ENCODE measurements around the gene VPS8. TPM values are rescaled to one million over a fixed set of nuclear protein-coding genes. Genes with fewer than 3 reads are reported as not detected.

VPS8 gene
- total RNA-seq, 3 donors from 2014 or later (not counting 1 experiment from before 2014, with no cell fraction given), result 89.3 to 127 (median 115) TPM

DNA sequence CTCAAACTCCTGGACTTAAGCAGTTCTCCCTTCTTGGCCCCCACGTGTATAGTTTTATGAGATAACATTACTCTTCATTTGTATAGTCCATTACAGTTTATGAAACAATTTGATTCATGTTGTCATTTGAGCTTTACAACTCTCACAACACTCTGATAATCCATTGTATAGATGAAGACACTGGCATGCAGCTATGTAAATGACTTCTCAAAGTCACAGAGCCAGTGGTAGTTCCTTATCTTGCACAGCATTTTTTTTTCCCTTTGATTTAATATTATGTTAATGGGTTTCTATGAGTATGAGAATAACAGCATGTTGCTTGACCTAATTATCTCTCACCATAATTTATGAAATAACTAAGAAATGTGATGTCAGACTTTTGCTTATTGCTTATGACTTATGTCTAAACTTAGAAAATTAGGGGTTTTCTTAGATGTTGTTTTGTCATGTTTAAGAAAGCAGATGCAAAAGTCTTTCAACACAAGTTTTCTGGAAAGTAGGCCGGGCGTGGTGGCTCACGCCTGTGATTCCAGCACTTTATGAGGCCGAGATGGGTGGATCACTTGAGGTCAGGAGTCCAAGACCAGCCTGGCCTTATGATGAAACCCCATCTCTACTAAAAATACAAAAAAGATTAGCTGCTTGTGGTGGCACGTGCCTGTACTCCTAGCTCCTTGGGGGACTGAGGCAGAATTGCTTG lies 13.3 kb downstream of the VPS8 start:
- no peaks in the 10 kb centered on the region for H3K27me3 Mint-ChIP-seq (ENCODE audit: low read depth in 2 of 2)
- H3K4me3 Mint-ChIP-seq, result no peak overlapping the region
- no peak for DNase-seq
- Histone ChIP-seq H3K27me3 (ENCODE audit: control insufficient read depth, insufficient read depth, low read length) (no peaks in the 10 kb centered on the region), H3K27ac (ENCODE audit: low read length) (no peak overlapping the region), H3K4me1 (ENCODE audit: control insufficient read depth, insufficient read depth, low read length) (no peaks in the 10 kb centered on the region), H3K36me3 (ENCODE audit: control insufficient read depth, insufficient read depth, low read length) (peaks cover 11% of the 10 kb centered on the region), H3K4me3 (ENCODE audit: low read length) (no peak overlapping the region), H3K9me3 (ENCODE audit: control insufficient read depth, insufficient read depth, low read length) (no peaks in the 10 kb centered on the region)
- TF ChIP-seq, protein P1, sequence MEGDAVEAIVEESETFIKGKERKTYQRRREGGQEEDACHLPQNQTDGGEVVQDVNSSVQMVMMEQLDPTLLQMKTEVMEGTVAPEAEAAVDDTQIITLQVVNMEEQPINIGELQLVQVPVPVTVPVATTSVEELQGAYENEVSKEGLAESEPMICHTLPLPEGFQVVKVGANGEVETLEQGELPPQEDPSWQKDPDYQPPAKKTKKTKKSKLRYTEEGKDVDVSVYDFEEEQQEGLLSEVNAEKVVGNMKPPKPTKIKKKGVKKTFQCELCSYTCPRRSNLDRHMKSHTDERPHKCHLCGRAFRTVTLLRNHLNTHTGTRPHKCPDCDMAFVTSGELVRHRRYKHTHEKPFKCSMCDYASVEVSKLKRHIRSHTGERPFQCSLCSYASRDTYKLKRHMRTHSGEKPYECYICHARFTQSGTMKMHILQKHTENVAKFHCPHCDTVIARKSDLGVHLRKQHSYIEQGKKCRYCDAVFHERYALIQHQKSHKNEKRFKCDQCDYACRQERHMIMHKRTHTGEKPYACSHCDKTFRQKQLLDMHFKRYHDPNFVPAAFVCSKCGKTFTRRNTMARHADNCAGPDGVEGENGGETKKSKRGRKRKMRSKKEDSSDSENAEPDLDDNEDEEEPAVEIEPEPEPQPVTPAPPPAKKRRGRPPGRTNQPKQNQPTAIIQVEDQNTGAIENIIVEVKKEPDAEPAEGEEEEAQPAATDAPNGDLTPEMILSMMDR (IDR thresholded peaks at IDR 0.05), result no peak
- 93% methylated on average over 5 of the region's 6 CpGs for WGBS (ENCODE audit: insufficient coverage)
- intact Hi-C loops (cut with micrococcal nuclease), result no loop called here
- H3K4me1 Mint-ChIP-seq, result peaks cover 9 to 18% of the 10 kb centered on the region in 2 donors
- H3K9me3 Mint-ChIP-seq, result no peaks in the 10 kb centered on the region
- H3K36me3 Mint-ChIP-seq, result peaks cover 12% of the 10 kb centered on the region
- ATAC-seq, result no peak
- no peak overlapping the region for H3K27ac Mint-ChIP-seq

DNA sequence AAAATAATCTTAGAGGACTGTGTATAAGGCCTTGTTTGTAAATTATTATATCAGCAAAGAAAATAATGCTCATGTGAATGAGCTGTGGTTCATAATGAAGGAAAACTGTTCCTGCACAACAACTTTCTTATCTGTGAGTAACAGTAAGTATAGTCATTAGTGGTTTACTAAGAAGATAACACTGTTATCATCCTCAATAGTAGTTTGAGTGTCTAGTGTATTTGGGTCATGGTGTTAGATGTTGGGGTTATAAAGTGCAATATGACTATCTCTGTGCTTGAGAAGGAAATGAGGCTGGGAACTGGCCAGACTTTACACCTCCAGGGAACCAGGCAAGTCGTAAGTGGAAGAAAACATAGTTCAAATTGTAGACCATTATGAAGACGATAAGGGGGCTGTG lies 15.6 kb downstream of the VPS8 start:
- no peak overlapping the region for H3K27ac Mint-ChIP-seq
- H3K27me3 ChIP-seq (ENCODE audit: control insufficient read depth, insufficient read depth, low read length), result no peaks in the 10 kb centered on the region
- TF ChIP-seq, protein P1 (IDR thresholded peaks at IDR 0.05), result no peak
- no peaks in the 10 kb centered on the region for H3K4me1 ChIP-seq (ENCODE audit: control insufficient read depth, insufficient read depth, low read length)
- no peaks in the 10 kb centered on the region for H3K9me3 Mint-ChIP-seq
- intact Hi-C loops (cut with micrococcal nuclease), result no loop called here
- no peak overlapping the region for H3K27ac ChIP-seq (ENCODE audit: low read length)
- H3K4me3 ChIP-seq (ENCODE audit: low read length), result no peak overlapping the region
- no peaks in the 10 kb centered on the region for H3K9me3 ChIP-seq (ENCODE audit: control insufficient read depth, insufficient read depth, low read length)
- no peak overlapping the region for H3K4me3 Mint-ChIP-seq
- WGBS (ENCODE audit: insufficient coverage), result 97% methylated on average over 2 of the region's 2 CpGs
- ATAC-seq (no peak), DNase-seq (no peak)
- peaks cover 31% of the 10 kb centered on the region for H3K36me3 ChIP-seq (ENCODE audit: control insufficient read depth, insufficient read depth, low read length)
- peaks cover 0 to 9% of the 10 kb centered on the region in 2 donors for H3K4me1 Mint-ChIP-seq
- H3K36me3 Mint-ChIP-seq, result peaks cover 12% of the 10 kb centered on the region
- H3K27me3 Mint-ChIP-seq (ENCODE audit: low read depth in 2 of 2), result no peaks in the 10 kb centered on the region

DNA sequence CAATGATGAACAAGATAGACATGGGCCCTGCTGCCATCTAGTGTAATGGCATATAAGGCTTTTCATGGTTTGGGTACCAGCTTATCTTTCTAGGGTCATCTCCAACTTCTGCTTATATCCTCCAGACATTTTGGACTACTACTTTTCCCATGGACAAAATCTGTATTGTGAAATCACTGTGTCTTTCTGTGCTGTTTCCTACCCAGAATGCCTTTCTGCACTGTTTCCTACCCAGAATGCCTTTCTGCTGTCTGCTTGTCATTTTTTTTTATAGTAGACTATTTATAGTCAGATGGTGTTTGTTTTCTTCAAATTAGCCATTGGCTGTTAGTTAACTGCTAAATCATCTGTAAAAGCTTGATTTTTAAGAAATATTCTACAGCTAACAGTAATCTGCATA lies 20.1 kb downstream of the VPS8 start:
- H3K27ac ChIP-seq (ENCODE audit: low read length), result no peak overlapping the region
- H3K4me3 ChIP-seq (ENCODE audit: low read length), result no peak overlapping the region
- H3K4me1 ChIP-seq (ENCODE audit: control insufficient read depth, insufficient read depth, low read length), result no peaks in the 10 kb centered on the region
- no peaks in the 10 kb centered on the region for H3K27me3 ChIP-seq (ENCODE audit: control insufficient read depth, insufficient read depth, low read length)
- H3K27me3 Mint-ChIP-seq (ENCODE audit: low read depth in 2 of 2), result no peaks in the 10 kb centered on the region
- no peak overlapping the region for H3K27ac Mint-ChIP-seq
- DNase-seq (no peak), ATAC-seq (no peak)
- no peak overlapping the region for H3K4me3 Mint-ChIP-seq
- no peaks in the 10 kb centered on the region for H3K9me3 Mint-ChIP-seq
- TF ChIP-seq, protein P1 (IDR thresholded peaks at IDR 0.05), result no peak
- H3K36me3 ChIP-seq (ENCODE audit: control insufficient read depth, insufficient read depth, low read length), result peaks cover 56% of the 10 kb centered on the region
- H3K4me1 Mint-ChIP-seq, result peaks cover 9 to 16% of the 10 kb centered on the region in 2 donors
- no peaks in the 10 kb centered on the region for H3K9me3 ChIP-seq (ENCODE audit: control insufficient read depth, insufficient read depth, low read length)
- H3K36me3 Mint-ChIP-seq, result peaks cover 18% of the 10 kb centered on the region
- intact Hi-C loops (cut with micrococcal nuclease), result no loop called here

DNA sequence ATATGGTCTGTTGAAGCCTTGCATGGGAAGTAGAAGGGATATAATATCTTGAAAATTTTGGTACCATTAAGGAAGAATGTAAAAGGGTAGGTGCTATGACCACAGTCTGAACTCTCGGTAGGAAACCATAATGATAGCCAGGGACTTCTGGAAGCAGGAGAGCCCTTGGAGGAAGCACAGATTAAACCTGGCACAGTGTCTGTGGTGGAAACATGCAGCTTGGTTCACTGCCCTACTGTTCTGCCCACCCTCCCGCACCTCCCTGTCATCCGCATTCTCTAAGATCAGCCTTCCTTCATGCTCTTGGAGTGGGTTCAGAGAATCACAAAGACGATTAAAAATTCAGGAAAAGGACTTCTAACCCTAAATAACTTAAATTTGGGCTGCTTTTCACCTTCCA lies 20.9 kb downstream of the VPS8 start:
- ATAC-seq (no peak), DNase-seq (no peak)
- Mint-ChIP-seq H3K27me3 (ENCODE audit: low read depth in 2 of 2) (no peaks in the 10 kb centered on the region), H3K36me3 (peaks cover 9% of the 10 kb centered on the region), H3K4me1 (peaks cover 9 to 16% of the 10 kb centered on the region in 2 donors), H3K9me3 (no peaks in the 10 kb centered on the region), H3K27ac (no peak overlapping the region), H3K4me3 (no peak overlapping the region)
- Histone ChIP-seq H3K4me1 (ENCODE audit: control insufficient read depth, insufficient read depth, low read length) (no peaks in the 10 kb centered on the region), H3K4me3 (ENCODE audit: low read length) (no peak overlapping the region), H3K27me3 (ENCODE audit: control insufficient read depth, insufficient read depth, low read length) (no peaks in the 10 kb centered on the region), H3K27ac (ENCODE audit: low read length) (no peak overlapping the region), H3K9me3 (ENCODE audit: control insufficient read depth, insufficient read depth, low read length) (no peaks in the 10 kb centered on the region), H3K36me3 (ENCODE audit: control insufficient read depth, insufficient read depth, low read length) (peaks cover 58% of the 10 kb centered on the region)
- WGBS (ENCODE audit: insufficient coverage), result 97% methylated on average over 4 of the region's 4 CpGs
- intact Hi-C loops (cut with micrococcal nuclease), result no loop called here
- TF ChIP-seq, protein P1 (IDR thresholded peaks at IDR 0.05), result no peak

Data from natural killer cell (primary cell).